ENCODE measurements around the gene MPPED1. TPM values are rescaled to one million over a fixed set of nuclear protein-coding genes. Genes with fewer than 3 reads are reported as not detected.
A peak's percentile ranks its signal among the peaks of the same experiment; 100 is the strongest.

Gene MPPED1
- total RNA-seq, result under 1 TPM in 3 of 4 donors, not detected in 1; 0.23 to 0.99 (median 0.80) TPM

- 13% methylated on average over 5 of the region's 95 CpGs for WGBS
- peaks cover 82% of the 10 kb centered on the region for H3K27me3 ChIP-seq
These were observed at the start of gene MPPED1 for GRCh38 chr22:43411869-43412807. Gene MPPED1, plus strand, starts transcription at chr22:43412014. Its CDS starts 12,972 bp downstream, at chr22:43424986.

GRCh38 chr22:43363315-43364168, 48.3 kb upstream of the MPPED1 start:
- H3K4me1 ChIP-seq, result no peaks in the 10 kb centered on the region
- H3K36me3 ChIP-seq, result no peaks in the 10 kb centered on the region
- H3K9me3 ChIP-seq, result no peaks in the 10 kb centered on the region
- 80% methylated on average over 27 of the region's 27 CpGs for WGBS
- DNase-seq (ENCODE audit: low spot score in 2 of 2), result no peak
- no peak overlapping the region for H3K27ac ChIP-seq
- TF ChIP-seq POLR2A (IDR thresholded peaks at IDR 0.05), result no peak
- TF ChIP-seq EP300 (IDR thresholded peaks at IDR 0.05), result no peak
- no peak for TF ChIP-seq POLR2AphosphoS5 (IDR thresholded peaks at IDR 0.05)
- no peak for TF ChIP-seq CTCF (IDR thresholded peaks at IDR 0.05)
- H3K27me3 ChIP-seq, result peaks cover 40% of the 10 kb centered on the region
- H3K4me3 ChIP-seq, result no peak overlapping the region

More at GRCh38 chr22:43411869-43412807, at the start of gene MPPED1:
- TF ChIP-seq EP300 (IDR thresholded peaks at IDR 0.05), result no peak
- no peak for TF ChIP-seq CTCF (IDR thresholded peaks at IDR 0.05)
- TF ChIP-seq POLR2AphosphoS5 (IDR thresholded peaks at IDR 0.05), result no peak
- TF ChIP-seq POLR2A (IDR thresholded peaks at IDR 0.05), result no peak
- no peak for DNase-seq (ENCODE audit: low spot score in 2 of 2)
- no peak within 1 kb of the TSS for H3K27ac ChIP-seq
- no peaks in the 10 kb centered on the region for H3K9me3 ChIP-seq
- H3K4me1 ChIP-seq, result peaks cover 10% of the 10 kb centered on the region
- H3K36me3 ChIP-seq, result no peaks in the 10 kb centered on the region
- peak within 1 kb of the TSS; percentile 34 for H3K4me3 ChIP-seq

GRCh38 chr22:43364169-43364435, 47.7 kb upstream of the MPPED1 start:
- no peak for DNase-seq (ENCODE audit: low spot score in 2 of 2)
- peaks cover 45% of the 10 kb centered on the region for H3K27me3 ChIP-seq
- 74% methylated on average over 8 of the region's 8 CpGs for WGBS
- H3K36me3 ChIP-seq, result no peaks in the 10 kb centered on the region
- no peak overlapping the region for H3K27ac ChIP-seq
- no peaks in the 10 kb centered on the region for H3K9me3 ChIP-seq
- TF ChIP-seq POLR2A (IDR thresholded peaks at IDR 0.05), result no peak
- no peak for TF ChIP-seq CTCF (IDR thresholded peaks at IDR 0.05)
- no peak for TF ChIP-seq POLR2AphosphoS5 (IDR thresholded peaks at IDR 0.05)
- no peak for TF ChIP-seq EP300 (IDR thresholded peaks at IDR 0.05)
- H3K4me1 ChIP-seq, result no peaks in the 10 kb centered on the region
- H3K4me3 ChIP-seq, result no peak overlapping the region

- no peak overlapping the region for H3K4me3 ChIP-seq
- no peaks in the 10 kb centered on the region for H3K9me3 ChIP-seq
- no peaks in the 10 kb centered on the region for H3K4me1 ChIP-seq
- no peak for TF ChIP-seq CTCF (IDR thresholded peaks at IDR 0.05)
- TF ChIP-seq POLR2A (IDR thresholded peaks at IDR 0.05), result no peak
- TF ChIP-seq POLR2AphosphoS5 (IDR thresholded peaks at IDR 0.05), result no peak
- no peak for TF ChIP-seq EP300 (IDR thresholded peaks at IDR 0.05)
- H3K36me3 ChIP-seq, result no peaks in the 10 kb centered on the region
- H3K27me3 ChIP-seq, result peaks cover 53% of the 10 kb centered on the region
- 89% methylated on average over 6 of the region's 6 CpGs for WGBS
- peak in 1 of 2 donors; percentile 17 for DNase-seq (ENCODE audit: low spot score in 2 of 2)
- no peak overlapping the region for H3K27ac ChIP-seq
These were observed 45.9 kb upstream of the MPPED1 start for GRCh38 chr22:43365715-43366440.

All from suprapubic skin (tissue), 4 donors.